Measurements from ENCODE around the gene SCNN1A.
A peak's percentile ranks its signal among the peaks of the same experiment; 100 is the strongest.

SCNN1A gene

GRCh38 chr12:6333029-6333428 is 42.3 kb downstream of the SCNN1A start:
- no peak for TF ChIP-seq ZFP3 (CRISPR knock-in tag; IDR thresholded peaks at IDR 0.05)
- ATAC-seq, result no peak

- TF ChIP-seq CSRNP3 (CRISPR knock-in tag; IDR thresholded peaks at IDR 0.05), result no peak
- no peak for TF ChIP-seq CSDC2 (CRISPR knock-in tag; IDR thresholded peaks at IDR 0.05)
- ATAC-seq, result peak; percentile 12
These were observed 42.9 kb downstream of the SCNN1A start for GRCh38 chr12:6332459-6332858.

- TF ChIP-seq ZNF70 (CRISPR knock-in tag; IDR thresholded peaks at IDR 0.05), result no peak
- no peak for TF ChIP-seq CREB5 (CRISPR knock-in tag; IDR thresholded peaks at IDR 0.05; ENCODE audit: low read depth)
- TF ChIP-seq ZFP3 (CRISPR knock-in tag; IDR thresholded peaks at IDR 0.05), result no peak
- TF ChIP-seq CSRNP3 (CRISPR knock-in tag; IDR thresholded peaks at IDR 0.05), result no peak
- TF ChIP-seq OSR1 (CRISPR knock-in tag; IDR thresholded peaks at IDR 0.05), result no peak
- TF ChIP-seq TOX (CRISPR knock-in tag; IDR thresholded peaks at IDR 0.05; ENCODE audit: borderline replicate concordance), result no peak
- TF ChIP-seq TCF4 (CRISPR knock-in tag; IDR thresholded peaks at IDR 0.05; ENCODE audit: borderline replicate concordance), result no peak
- no peak for TF ChIP-seq ZFP30 (CRISPR knock-in tag; IDR thresholded peaks at IDR 0.05)
- no peak for TF ChIP-seq PPARA (CRISPR knock-in tag; IDR thresholded peaks at IDR 0.05; ENCODE audit: borderline replicate concordance)
- TF ChIP-seq ARNTL (CRISPR knock-in tag; IDR thresholded peaks at IDR 0.05; ENCODE audit: borderline replicate concordance, low read depth), result no peak
- TF ChIP-seq TSHZ2 (CRISPR knock-in tag; IDR thresholded peaks at IDR 0.05), result no peak
- no peak for TF ChIP-seq SNAI2 (CRISPR knock-in tag; IDR thresholded peaks at IDR 0.05)
- TF ChIP-seq ZNF8 (CRISPR knock-in tag; IDR thresholded peaks at IDR 0.05), result no peak
- no peak for TF ChIP-seq BACH2 (CRISPR knock-in tag; IDR thresholded peaks at IDR 0.05; ENCODE audit: borderline replicate concordance)
- no peak for TF ChIP-seq PATZ1 (CRISPR knock-in tag; IDR thresholded peaks at IDR 0.05; ENCODE audit: borderline replicate concordance)
- TF ChIP-seq GLIS3 (CRISPR knock-in tag; IDR thresholded peaks at IDR 0.05), result no peak
- TF ChIP-seq RARB (CRISPR knock-in tag; IDR thresholded peaks at IDR 0.05), result no peak
- TF ChIP-seq CSDC2 (CRISPR knock-in tag; IDR thresholded peaks at IDR 0.05), result no peak
- no peak for ATAC-seq
These were observed 44.2 kb downstream of the SCNN1A start for GRCh38 chr12:6330999-6331714.

GRCh38 chr12:6330192-6330591 is 45.2 kb downstream of the SCNN1A start:
- no peak for ATAC-seq
- TF ChIP-seq ZNF70 (CRISPR knock-in tag; IDR thresholded peaks at IDR 0.05), result no peak
- no peak for TF ChIP-seq TSHZ2 (CRISPR knock-in tag; IDR thresholded peaks at IDR 0.05)
- TF ChIP-seq BACH2 (CRISPR knock-in tag; IDR thresholded peaks at IDR 0.05; ENCODE audit: borderline replicate concordance), result no peak
- TF ChIP-seq ZNF565 (CRISPR knock-in tag; conservative IDR thresholded peaks at IDR 0.05; ENCODE audit: low read depth), result no peak
- TF ChIP-seq TOX (CRISPR knock-in tag; IDR thresholded peaks at IDR 0.05; ENCODE audit: borderline replicate concordance), result no peak
- no peak for TF ChIP-seq ESRRG (CRISPR knock-in tag; IDR thresholded peaks at IDR 0.05)
- no peak for TF ChIP-seq PATZ1 (CRISPR knock-in tag; IDR thresholded peaks at IDR 0.05; ENCODE audit: borderline replicate concordance)
- no peak for TF ChIP-seq ZC3H10 (CRISPR knock-in tag; IDR thresholded peaks at IDR 0.05)
